Spinal cord (tissue), 10 donors: ENCODE results near the gene MGME1. TPM values are rescaled to one million over a fixed set of nuclear protein-coding genes. Genes with fewer than 3 reads are reported as not detected.
"Not testable (repeated sequence)": the region's sequence is repeated elsewhere in the genome, so short reads cannot be mapped to it uniquely, and the experiment has no call there.

ENCODE experiments used
- DNase-seq, 6 donors: peaks; one replicate each; pipeline versions ENCODE4 v3.0.0 to v3.0.0-alpha.2; 2013 to 2015; ENCODE audit warnings: low spot score in 6 of 6, low read depth in 4 of 6
- H3K27ac ChIP-seq: one replicate; pipeline ENCODE4 v1.5.1; 2013; ENCODE audit warnings: low read depth, low read length, control low read depth
- H3K27me3 ChIP-seq: one replicate; pipeline ENCODE4 v1.6.1; 2013; ENCODE audit warnings: low read length; ENCODE audit not compliant: control insufficient read depth, insufficient read depth
- H3K36me3 ChIP-seq: one replicate; pipeline ENCODE4 v1.6.1; 2013; ENCODE audit warnings: low read length; ENCODE audit not compliant: control insufficient read depth, insufficient read depth
- H3K4me1 ChIP-seq: one replicate; pipeline ENCODE4 v1.6.1; 2013; ENCODE audit warnings: low read length; ENCODE audit not compliant: control insufficient read depth, insufficient read depth
- H3K4me3 ChIP-seq: one replicate; pipeline ENCODE4 v1.5.1; 2013; ENCODE audit warnings: low read depth, low read length, control low read depth
- H3K9me3 ChIP-seq: one replicate; pipeline ENCODE4 v1.6.1; 2013; ENCODE audit warnings: low read length; ENCODE audit not compliant: control insufficient read depth, insufficient read depth
- WGBS: methylation state at CpG from one replicate; pipeline ENCODE4 v1.1.5; 2013; ENCODE audit warnings: missing lambda C conversion rate; ENCODE audit not compliant: insufficient coverage; 5-methylcytosine and 5-hydroxymethylcytosine counted together
- polyA plus RNA-seq, 2 donors: library from polyadenylated mRNA; unstranded; fragments of 120-200 nt; gene quantifications; one replicate each; pipeline ENCODE4 v1.2.1, GENCODE V29; 2013; ENCODE audit not compliant: insufficient read length in 2 of 2
- total RNA-seq, 2 donors: library from RNA; depleted of rRNA in 1 of 2; stranded (reverse); fragments of 120-200 nt in 1 of 2; fragments of >200 nt in 1 of 2; gene quantifications; one replicate each; pipeline versions ENCODE4 v1.2.3 to v1.2.4, GENCODE V29; 2013 to 2014
- donor health status: healthy.

The MGME1 gene
- total and polyA plus RNA-seq, 4 donors, result 14.3 to 23.1 (median 17.5) TPM

DNA sequence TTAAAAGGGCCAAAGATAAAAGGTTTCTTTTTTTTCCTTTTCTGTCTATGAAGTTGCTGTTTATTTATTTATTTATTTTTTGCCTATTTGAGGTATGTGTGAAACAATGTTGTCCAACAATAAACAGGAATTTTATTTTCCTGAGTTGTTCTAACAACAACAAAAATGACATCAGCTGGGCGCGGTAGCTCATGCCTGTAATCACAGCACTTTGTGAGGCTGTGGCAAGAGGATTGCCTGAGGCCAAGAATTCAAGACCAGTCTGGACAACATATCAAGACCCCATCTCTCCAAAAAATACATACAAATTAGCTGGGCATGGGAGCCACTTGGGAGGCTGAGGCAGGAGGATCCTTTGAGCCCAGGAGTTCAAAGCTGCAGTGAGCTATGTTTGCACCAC is 44.1 kb downstream of the MGME1 start:
- Histone ChIP-seq H3K27ac (no peak overlapping the region), H3K4me3 (no peak overlapping the region), H3K27me3 (no peaks in the 10 kb centered on the region), H3K36me3 (no peaks in the 10 kb centered on the region), H3K4me1 (peaks cover 3% of the 10 kb centered on the region), H3K9me3 (no peaks in the 10 kb centered on the region)
- no peak for DNase-seq
- WGBS, result 100% methylated on average over 2 of the region's 2 CpGs

DNA sequence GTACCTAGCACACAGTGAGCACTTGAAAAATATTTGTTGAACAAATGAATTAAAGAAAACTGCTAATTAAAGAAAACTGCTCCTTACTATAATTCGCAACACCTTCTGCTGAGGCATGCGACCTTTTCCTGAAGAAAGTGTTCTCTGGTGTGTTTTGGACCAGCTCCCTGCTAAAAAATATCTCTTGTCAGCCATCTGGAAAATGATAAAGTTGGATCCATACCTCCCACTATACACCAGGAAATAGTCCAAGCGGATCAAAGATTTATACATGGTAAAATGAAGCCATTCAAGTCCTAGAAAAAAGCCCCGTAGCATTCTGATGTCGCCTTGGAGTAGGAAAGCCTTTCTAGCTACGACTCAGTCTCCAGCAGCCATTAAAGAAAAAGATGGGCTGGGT is 45.6 kb downstream of the MGME1 start:
- no peak overlapping the region for H3K4me3 ChIP-seq
- H3K27me3 ChIP-seq, result no peaks in the 10 kb centered on the region
- no peaks in the 10 kb centered on the region for H3K4me1 ChIP-seq
- DNase-seq, result peak in 1 of 6 donors; percentile 57
- no peaks in the 10 kb centered on the region for H3K36me3 ChIP-seq
- no peaks in the 10 kb centered on the region for H3K9me3 ChIP-seq
- 95% methylated on average over 3 of the region's 6 CpGs for WGBS
- no peak overlapping the region for H3K27ac ChIP-seq

DNA sequence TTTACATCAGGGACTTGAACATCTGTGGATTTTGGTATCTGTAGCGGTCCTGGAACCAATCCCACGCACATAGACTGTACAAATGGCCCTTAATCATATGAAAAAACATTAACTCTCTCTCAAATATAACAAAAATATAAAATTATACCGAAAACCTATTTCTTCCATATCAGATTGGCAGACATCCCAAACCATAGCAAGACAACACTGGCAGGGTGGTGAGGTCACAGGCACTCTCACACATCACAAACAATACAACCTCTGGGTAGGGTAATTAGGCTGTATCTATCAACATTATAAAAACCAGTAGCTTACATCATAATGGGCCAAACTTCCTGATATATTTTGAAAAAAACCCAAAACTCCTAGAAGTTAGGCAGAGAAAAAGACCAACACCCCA is 48.0 kb downstream of the MGME1 start:
- no peak overlapping the region for H3K27ac ChIP-seq
- no peaks in the 10 kb centered on the region for H3K9me3 ChIP-seq
- DNase-seq, result no peak
- no peaks in the 10 kb centered on the region for H3K36me3 ChIP-seq
- H3K27me3 ChIP-seq, result no peaks in the 10 kb centered on the region
- H3K4me3 ChIP-seq, result no peak overlapping the region
- no peaks in the 10 kb centered on the region for H3K4me1 ChIP-seq
- WGBS, result no CpG with 5 or more reads among the region's 3 CpGs

DNA sequence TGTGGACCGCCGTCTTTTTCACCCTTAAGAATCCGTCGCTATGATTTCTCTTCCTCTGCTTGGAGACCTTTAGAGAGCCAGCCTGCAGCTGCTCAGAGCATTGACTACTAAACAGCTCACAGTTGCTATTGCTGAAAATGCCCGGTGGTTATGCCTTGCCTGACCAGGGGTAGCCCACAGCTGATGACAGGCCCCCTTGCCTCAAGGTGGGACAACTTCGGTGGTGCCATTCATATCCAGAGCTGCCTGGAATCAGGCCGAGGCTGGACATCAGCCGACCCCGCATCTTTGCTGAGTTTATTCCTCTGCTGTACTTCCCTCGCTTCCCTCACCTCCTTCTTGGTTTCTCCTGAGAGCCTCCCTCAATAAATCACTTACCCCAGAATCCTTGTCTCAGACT is 49.3 kb downstream of the MGME1 start:
- H3K36me3 ChIP-seq, result no peaks in the 10 kb centered on the region
- DNase-seq, result no peak
- H3K9me3 ChIP-seq, result no peaks in the 10 kb centered on the region
- H3K27me3 ChIP-seq, result no peaks in the 10 kb centered on the region
- H3K4me3 ChIP-seq, result no peak overlapping the region
- no peak overlapping the region for H3K27ac ChIP-seq
- no peaks in the 10 kb centered on the region for H3K4me1 ChIP-seq
- 81% methylated on average over 10 of the region's 10 CpGs for WGBS

DNA sequence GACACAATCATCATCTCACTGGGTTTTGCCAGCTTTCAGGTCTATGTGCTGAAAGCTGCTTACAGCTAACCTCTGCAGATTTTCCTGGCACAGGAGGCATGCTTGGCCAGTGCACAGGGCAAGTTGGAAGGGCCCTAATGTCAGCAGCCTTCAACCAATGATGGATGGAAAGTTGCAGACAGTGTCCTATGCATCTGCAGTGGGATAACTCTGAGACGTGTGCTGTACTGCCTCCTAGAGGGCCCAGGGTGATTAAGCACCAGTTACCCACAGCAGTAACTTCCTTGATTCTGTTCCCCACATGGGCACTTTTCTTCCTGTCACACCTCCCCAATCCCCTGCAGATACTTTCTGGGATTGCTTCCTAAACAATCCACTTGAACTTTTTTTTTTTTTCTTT is 50.2 kb downstream of the MGME1 start:
- Histone ChIP-seq H3K27me3 (no peaks in the 10 kb centered on the region), H3K27ac (no peak overlapping the region), H3K9me3 (no peaks in the 10 kb centered on the region), H3K4me1 (no peaks in the 10 kb centered on the region), H3K4me3 (no peak overlapping the region), H3K36me3 (no peaks in the 10 kb centered on the region)
- DNase-seq, result no peak
- WGBS, result 0% methylated on average over 1 of the region's 1 CpG

DNA sequence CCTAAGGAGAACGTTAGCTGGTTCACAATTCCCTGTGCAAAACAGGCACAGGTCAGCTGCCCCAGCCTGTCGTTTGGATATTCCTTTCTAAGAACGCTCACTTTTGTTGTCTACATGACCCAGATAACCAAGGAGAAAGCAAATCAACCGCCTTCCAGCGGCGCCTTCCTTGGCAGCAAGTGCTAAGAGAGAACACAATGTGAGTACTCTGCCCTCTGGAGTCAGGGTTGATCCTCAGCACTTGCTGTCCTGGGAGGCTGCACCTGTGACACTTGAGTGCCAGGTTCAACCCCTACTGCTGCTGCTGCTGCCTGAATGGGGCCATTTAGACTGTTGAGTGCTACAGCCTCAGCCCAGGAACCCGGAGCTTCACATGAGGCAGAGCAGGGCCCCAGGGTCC is 52.1 kb downstream of the MGME1 start:
- no peak for DNase-seq
- WGBS, result 87% methylated on average over 7 of the region's 7 CpGs
- H3K4me1 ChIP-seq, result no peaks in the 10 kb centered on the region

DNA sequence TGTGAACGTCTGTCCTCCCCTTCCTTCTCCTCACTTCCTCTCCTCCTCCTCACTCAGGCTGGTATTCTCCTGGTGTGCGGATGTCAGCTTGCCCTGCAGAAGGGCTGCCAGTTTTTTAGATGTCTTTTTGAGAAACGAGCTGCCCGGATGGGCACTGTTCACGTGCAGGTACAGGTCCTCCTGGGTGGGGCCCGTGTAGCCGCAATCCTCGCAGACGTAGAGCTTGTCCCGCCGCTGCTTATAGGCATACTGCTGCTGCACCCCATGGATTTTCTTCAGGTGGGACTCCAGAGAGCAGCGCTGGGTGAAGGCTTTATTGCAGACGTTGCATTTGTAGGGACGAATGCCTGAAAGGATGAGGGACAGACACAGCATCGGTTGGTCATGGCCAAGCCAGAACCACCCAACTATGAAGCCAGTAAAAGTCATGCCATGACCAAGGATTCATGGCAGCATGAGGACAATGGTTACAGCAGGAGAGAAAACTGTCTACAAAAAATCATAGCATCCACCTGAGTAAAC is 55.8 kb downstream of the MGME1 start:
- 88% methylated on average over 14 of the region's 15 CpGs for WGBS
- H3K36me3 ChIP-seq, result no peaks in the 10 kb centered on the region
- no peaks in the 10 kb centered on the region for H3K4me1 ChIP-seq
- no peaks in the 10 kb centered on the region for H3K27me3 ChIP-seq
- H3K9me3 ChIP-seq, result no peaks in the 10 kb centered on the region
- no peak for DNase-seq
- no peak overlapping the region for H3K4me3 ChIP-seq
- no peak overlapping the region for H3K27ac ChIP-seq

More for the DNA sequence above, 52.1 kb downstream of the MGME1 start:
- no peaks in the 10 kb centered on the region for H3K27me3 ChIP-seq
- no peaks in the 10 kb centered on the region for H3K9me3 ChIP-seq
- no peak overlapping the region for H3K4me3 ChIP-seq
- no peaks in the 10 kb centered on the region for H3K36me3 ChIP-seq
- no peak overlapping the region for H3K27ac ChIP-seq

DNA sequence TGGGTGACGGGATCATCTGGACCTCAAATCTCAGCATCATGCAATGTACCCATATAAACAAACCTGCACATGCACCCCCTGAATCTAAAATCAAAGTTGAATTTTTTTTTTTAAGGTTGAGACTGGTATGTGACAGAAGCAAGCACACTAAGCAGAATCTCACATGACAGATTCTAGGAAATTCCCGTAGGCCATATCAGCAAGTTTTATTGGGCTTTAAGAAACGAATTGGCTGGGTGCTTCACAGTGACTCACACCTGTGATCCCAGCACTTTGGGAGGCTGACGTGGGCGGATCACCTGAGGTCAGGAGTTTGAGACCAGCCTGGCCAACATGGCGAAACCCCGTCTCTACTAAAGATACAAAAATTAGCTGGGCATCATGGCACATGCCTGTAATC is 58.2 kb downstream of the MGME1 start:
- H3K36me3 ChIP-seq, H3K4me1 ChIP-seq, H3K9me3 ChIP-seq, DNase-seq, H3K27me3 ChIP-seq, H3K4me3 ChIP-seq, H3K27ac ChIP-seq: not testable (repeated sequence)
- 91% methylated on average over 5 of the region's 7 CpGs for WGBS

DNA sequence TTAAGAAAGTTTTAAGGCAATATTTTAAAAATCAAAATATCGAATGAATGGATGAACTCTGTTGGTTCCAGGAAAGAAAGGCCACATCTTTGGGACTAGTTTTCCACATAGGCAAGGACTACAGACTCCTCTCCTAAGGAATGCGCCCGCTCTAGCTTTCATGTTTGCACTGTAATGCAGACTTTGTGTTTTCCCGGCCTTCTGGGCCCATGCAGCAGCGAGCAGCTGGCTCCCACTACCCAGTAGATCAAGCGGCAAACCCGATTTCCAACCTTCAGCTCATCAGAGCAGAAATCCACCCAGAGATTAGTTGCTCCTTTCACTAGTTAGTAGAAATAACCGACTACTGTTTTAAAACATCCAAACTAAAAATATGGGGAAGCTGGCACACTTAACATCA is 61.2 kb downstream of the MGME1 start:
- Histone ChIP-seq H3K27ac (no peak overlapping the region), H3K36me3 (no peaks in the 10 kb centered on the region), H3K27me3 (no peaks in the 10 kb centered on the region), H3K4me1 (peaks cover 5% of the 10 kb centered on the region), H3K4me3 (no peak overlapping the region), H3K9me3 (no peaks in the 10 kb centered on the region)
- DNase-seq, result no peak
- WGBS, result 53% methylated on average over 6 of the region's 8 CpGs

DNA sequence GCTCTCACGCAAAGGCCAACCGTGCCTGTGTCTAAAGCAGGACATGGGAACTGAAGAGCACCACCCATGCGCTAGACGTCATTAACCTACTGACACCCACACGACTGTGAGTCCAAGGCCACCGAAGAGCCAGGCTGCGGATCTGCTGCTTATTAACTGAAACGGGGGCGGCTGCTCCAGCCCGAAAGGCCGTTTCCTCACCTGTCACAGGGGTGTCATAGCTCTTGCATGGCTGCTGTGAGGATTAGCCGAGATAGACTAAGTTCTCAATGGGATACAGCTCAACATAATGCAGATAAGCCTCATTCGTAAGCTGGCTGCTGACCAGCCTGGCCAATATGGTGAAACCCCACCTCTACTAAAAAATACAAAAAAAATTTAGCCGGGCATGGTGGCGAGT is 62.2 kb downstream of the MGME1 start:
- DNase-seq, result no peak

More for the DNA sequence above, 62.2 kb downstream of the MGME1 start:
- H3K36me3 ChIP-seq, result no peaks in the 10 kb centered on the region
- no peak overlapping the region for H3K27ac ChIP-seq
- WGBS, result 95% methylated on average over 12 of the region's 15 CpGs
- no peaks in the 10 kb centered on the region for H3K9me3 ChIP-seq
- H3K4me3 ChIP-seq, result no peak overlapping the region
- H3K4me1 ChIP-seq, result peaks cover 5% of the 10 kb centered on the region
- H3K27me3 ChIP-seq, result no peaks in the 10 kb centered on the region
